GM10248 (cell line): Measurements from ENCODE around the gene RRP15.

ENCODE experiments used
- CTCF ChIA-PET: fragments of 300-600 bp; sonication (Branson Sonifier 250); formaldehyde crosslinking; extraction: SDS; loops from one replicate; lab custom pipeline; 2021; ENCODE audit warnings: antibody characterized with exemption; lab: Yijun Ruan, JAX
- POLR2A ChIA-PET: fragments of 350-650 bp; sonication (Branson Sonifier 250); formaldehyde crosslinking; extraction: SDS; loops from one replicate; lab custom pipeline; 2020; ENCODE audit warnings: antibody characterized with exemption; lab: Yijun Ruan, JAX
- DNase-seq: peaks from one replicate; pipeline ENCODE4 v3.0.0; 2012; ENCODE audit errors: extremely low spot score
- TF ChIP-seq, protein P1 (sequence below): IDR thresholded peaks from 2 replicates; pipeline ENCODE4 v1.5.1; 2012; ENCODE audit warnings: mild to moderate bottlenecking, low read depth; ENCODE audit errors: extremely low read depth, missing control alignments, control extremely low read depth

Gene RRP15

DNA sequence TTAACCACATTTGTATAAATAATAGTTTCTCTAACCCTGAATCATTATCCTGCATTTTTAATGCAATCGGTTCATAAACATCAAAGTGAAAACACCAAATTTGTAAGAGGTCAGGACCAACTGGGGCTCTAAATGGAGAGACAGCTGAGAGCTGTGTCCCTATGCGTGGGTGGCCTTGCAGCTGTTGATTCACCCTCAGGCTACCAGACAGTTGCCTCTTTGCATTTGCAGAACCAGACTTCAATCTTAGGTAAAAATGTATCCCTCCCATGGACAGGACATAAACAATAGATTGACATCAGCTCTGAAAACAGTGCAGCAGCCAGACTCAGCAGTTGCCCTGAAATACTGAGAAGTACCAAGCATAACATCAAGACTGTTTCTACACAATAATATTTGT lies 51.2 kb downstream of the RRP15 start:
- no peak for DNase-seq
- TF ChIP-seq, protein P1, sequence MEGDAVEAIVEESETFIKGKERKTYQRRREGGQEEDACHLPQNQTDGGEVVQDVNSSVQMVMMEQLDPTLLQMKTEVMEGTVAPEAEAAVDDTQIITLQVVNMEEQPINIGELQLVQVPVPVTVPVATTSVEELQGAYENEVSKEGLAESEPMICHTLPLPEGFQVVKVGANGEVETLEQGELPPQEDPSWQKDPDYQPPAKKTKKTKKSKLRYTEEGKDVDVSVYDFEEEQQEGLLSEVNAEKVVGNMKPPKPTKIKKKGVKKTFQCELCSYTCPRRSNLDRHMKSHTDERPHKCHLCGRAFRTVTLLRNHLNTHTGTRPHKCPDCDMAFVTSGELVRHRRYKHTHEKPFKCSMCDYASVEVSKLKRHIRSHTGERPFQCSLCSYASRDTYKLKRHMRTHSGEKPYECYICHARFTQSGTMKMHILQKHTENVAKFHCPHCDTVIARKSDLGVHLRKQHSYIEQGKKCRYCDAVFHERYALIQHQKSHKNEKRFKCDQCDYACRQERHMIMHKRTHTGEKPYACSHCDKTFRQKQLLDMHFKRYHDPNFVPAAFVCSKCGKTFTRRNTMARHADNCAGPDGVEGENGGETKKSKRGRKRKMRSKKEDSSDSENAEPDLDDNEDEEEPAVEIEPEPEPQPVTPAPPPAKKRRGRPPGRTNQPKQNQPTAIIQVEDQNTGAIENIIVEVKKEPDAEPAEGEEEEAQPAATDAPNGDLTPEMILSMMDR = no peak
- ChIA-PET CTCF (interaction anchor here (0.7 to 1.6 kb wide), 6 partner anchors 9 to 82 kb away, joined by 3 read pairs; partner anchors contain the start of gene TGFB2), POLR2A (no interaction called here)

GRCh38 chr1:218339267-218339831 lies 54.3 kb downstream of the RRP15 start:
- POLR2A ChIA-PET = interaction anchor here (0.6 kb wide), 1 partner anchor 9 kb away, joined by 5 read pairs; no protein-coding TSS in a partner anchor
- TF ChIP-seq, protein P1 = peak; percentile 58
- no peak for DNase-seq
- CTCF ChIA-PET = interaction anchor here (0.9 to 1.8 kb wide), 23 partner anchors 9 to 1473 kb away, joined by 3 to 10 read pairs (median 4); no protein-coding TSS in a partner anchor

GRCh38 chr1:218341325-218341724 lies 56.2 kb downstream of the RRP15 start:
- ChIA-PET CTCF (interaction anchor here (0.9 to 2.8 kb wide), 4 partner anchors 11 to 1225 kb away, joined by 3 to 14 read pairs (median 4); no protein-coding TSS in a partner anchor), POLR2A (no interaction called here)
- DNase-seq = no peak
- TF ChIP-seq, protein P1 = no peak

- DNase-seq = no peak
- CTCF ChIA-PET = interaction anchor here (0.9 to 2.8 kb wide), 2 partner anchors 12 to 54 kb away, joined by 4 to 14 read pairs; no protein-coding TSS in a partner anchor
- POLR2A ChIA-PET = no interaction called here
- TF ChIP-seq, protein P1 = no peak
These were observed 57.0 kb downstream of the RRP15 start for GRCh38 chr1:218342091-218342490.

- TF ChIP-seq, protein P1 = no peak
- peak; percentile 26 for DNase-seq
- CTCF ChIA-PET = interaction anchor here (0.8 to 1.8 kb wide), 10 partner anchors 8 to 1316 kb away, joined by 3 to 7 read pairs (median 3); no protein-coding TSS in a partner anchor
- POLR2A ChIA-PET = interaction anchor here (1.0 kb wide), 1 partner anchor 9 kb away, joined by 3 read pairs; no protein-coding TSS in a partner anchor
These were observed 60.0 kb downstream of the RRP15 start, which contains the start of gene TGFB2 for GRCh38 chr1:218344814-218345672. TGFB2 (plus strand) TSS chr1:218345336; CDS start chr1:218346702, 1,366 bp downstream.
